ENCODE results near the gene LSM4.

LSM4 gene

GRCh38 chr19:18295034-18295451 is 27.8 kb downstream of the LSM4 start:
- Histone ChIP-seq H3K36me3 (ENCODE audit: low read length) (no peaks in the 10 kb centered on the region), H3F3A (ENCODE audit: insufficient read depth) (no peaks in the 10 kb centered on the region), H3K4me2 (ENCODE audit: low read depth, low read length, poor library complexity, severe bottlenecking) (no peak overlapping the region), H3K9ac (ENCODE audit: low read length) (no peak overlapping the region), H3K9me3 (ENCODE audit: insufficient read depth, low read length) (no peaks in the 10 kb centered on the region), H3K27ac (ENCODE audit: low read depth, low read length) (no peak overlapping the region), H2AFZ (ENCODE audit: low read depth, low read length, severe bottlenecking) (no peak overlapping the region), H3K4me3 (ENCODE audit: insufficient read depth, low read length, poor library complexity, severe bottlenecking) (no peak overlapping the region), H3K27me3 (ENCODE audit: low read length) (no peaks in the 10 kb centered on the region), H3K9me2 (replicated peaks; ENCODE audit: insufficient read depth, low read length) (no peaks in the 10 kb centered on the region), H4K20me1 (ENCODE audit: low read depth, low read length) (no peaks in the 10 kb centered on the region), H3K79me2 (ENCODE audit: insufficient read depth, low read length) (no peaks in the 10 kb centered on the region)
- TF ChIP-seq EZH2phosphoT487 (conservative IDR thresholded peaks at IDR 0.05; ENCODE audit: low read length): no peak
- TF ChIP-seq, protein P1, sequence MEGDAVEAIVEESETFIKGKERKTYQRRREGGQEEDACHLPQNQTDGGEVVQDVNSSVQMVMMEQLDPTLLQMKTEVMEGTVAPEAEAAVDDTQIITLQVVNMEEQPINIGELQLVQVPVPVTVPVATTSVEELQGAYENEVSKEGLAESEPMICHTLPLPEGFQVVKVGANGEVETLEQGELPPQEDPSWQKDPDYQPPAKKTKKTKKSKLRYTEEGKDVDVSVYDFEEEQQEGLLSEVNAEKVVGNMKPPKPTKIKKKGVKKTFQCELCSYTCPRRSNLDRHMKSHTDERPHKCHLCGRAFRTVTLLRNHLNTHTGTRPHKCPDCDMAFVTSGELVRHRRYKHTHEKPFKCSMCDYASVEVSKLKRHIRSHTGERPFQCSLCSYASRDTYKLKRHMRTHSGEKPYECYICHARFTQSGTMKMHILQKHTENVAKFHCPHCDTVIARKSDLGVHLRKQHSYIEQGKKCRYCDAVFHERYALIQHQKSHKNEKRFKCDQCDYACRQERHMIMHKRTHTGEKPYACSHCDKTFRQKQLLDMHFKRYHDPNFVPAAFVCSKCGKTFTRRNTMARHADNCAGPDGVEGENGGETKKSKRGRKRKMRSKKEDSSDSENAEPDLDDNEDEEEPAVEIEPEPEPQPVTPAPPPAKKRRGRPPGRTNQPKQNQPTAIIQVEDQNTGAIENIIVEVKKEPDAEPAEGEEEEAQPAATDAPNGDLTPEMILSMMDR (IDR thresholded peaks at IDR 0.05; ENCODE audit: insufficient read depth, low read length, poor library complexity, severe bottlenecking): no peak

GRCh38 chr19:18294467-18294864 is 28.4 kb downstream of the LSM4 start:
- Histone ChIP-seq H4K20me1 (ENCODE audit: low read depth, low read length) (no peaks in the 10 kb centered on the region), H3K4me3 (ENCODE audit: insufficient read depth, low read length, poor library complexity, severe bottlenecking) (no peak overlapping the region), H3K27me3 (ENCODE audit: low read length) (no peaks in the 10 kb centered on the region), H3F3A (ENCODE audit: insufficient read depth) (peaks cover 4% of the 10 kb centered on the region; the same call in 1 of the 2 replicates), H3K9me3 (ENCODE audit: insufficient read depth, low read length) (no peaks in the 10 kb centered on the region), H3K27ac (ENCODE audit: low read depth, low read length) (no peak overlapping the region), H2AFZ (ENCODE audit: low read depth, low read length, severe bottlenecking) (no peak overlapping the region), H3K79me2 (ENCODE audit: insufficient read depth, low read length) (no peaks in the 10 kb centered on the region), H3K9me2 (replicated peaks; ENCODE audit: insufficient read depth, low read length) (no peaks in the 10 kb centered on the region), H3K4me2 (ENCODE audit: low read depth, low read length, poor library complexity, severe bottlenecking) (no peak overlapping the region), H3K36me3 (ENCODE audit: low read length) (no peaks in the 10 kb centered on the region), H3K9ac (ENCODE audit: low read length) (no peak overlapping the region)
- TF ChIP-seq, protein P1 (IDR thresholded peaks at IDR 0.05; ENCODE audit: insufficient read depth, low read length, poor library complexity, severe bottlenecking): no peak
- TF ChIP-seq EZH2phosphoT487 (conservative IDR thresholded peaks at IDR 0.05; ENCODE audit: low read length): no peak

DNA sequence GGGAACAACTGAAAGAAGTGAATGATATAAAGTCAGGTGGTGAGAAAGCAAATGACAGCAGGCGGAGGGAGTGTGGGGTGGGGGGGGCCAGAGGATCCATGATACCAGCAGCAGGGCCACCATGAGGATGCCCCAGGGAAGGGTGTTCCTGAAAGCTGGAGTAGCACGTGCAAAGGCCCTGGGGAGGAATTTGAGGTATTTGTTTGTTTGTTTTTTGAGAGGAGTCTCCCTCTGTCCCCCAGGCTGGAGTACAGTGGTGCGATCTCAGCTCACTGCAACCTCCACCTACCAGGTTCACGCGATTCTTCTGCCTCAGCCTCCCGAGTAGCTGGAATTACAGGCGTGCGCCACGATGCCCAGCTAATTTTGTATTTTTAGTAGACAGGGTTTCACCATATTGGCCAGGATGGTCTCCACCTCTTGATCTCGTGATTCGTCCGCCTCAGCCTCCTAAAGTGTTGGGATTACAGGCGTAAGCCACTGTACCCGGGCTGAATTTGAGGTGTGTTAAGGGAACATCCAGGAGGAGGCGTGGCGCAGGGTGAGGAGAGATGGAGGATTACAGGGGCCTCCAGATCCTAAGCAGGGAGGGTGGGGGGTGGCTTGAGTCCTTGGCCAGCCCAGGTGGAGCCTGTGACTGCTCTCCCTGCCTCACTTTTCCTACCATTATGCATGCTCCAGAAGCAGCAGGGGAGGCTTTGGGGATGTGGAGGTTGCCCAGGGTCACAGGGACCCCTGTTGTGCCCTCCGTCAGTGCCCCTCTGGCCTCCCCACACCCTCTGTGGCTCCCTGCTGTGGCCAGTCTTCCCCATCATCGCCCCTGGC is 29.0 kb downstream of the LSM4 start:
- H3K27ac ChIP-seq (ENCODE audit: low read depth, low read length): no peak overlapping the region
- H2AFZ ChIP-seq (ENCODE audit: low read depth, low read length, severe bottlenecking): no peak overlapping the region

More for the DNA sequence above, 29.0 kb downstream of the LSM4 start:
- Histone ChIP-seq H3K9ac (ENCODE audit: low read length) (no peak overlapping the region), H3K27me3 (ENCODE audit: low read length) (no peaks in the 10 kb centered on the region), H3K79me2 (ENCODE audit: insufficient read depth, low read length) (no peaks in the 10 kb centered on the region), H3K9me2 (replicated peaks; ENCODE audit: insufficient read depth, low read length) (no peaks in the 10 kb centered on the region), H3F3A (ENCODE audit: insufficient read depth) (peaks cover 4% of the 10 kb centered on the region; the same call in 1 of the 2 replicates), H3K9me3 (ENCODE audit: insufficient read depth, low read length) (no peaks in the 10 kb centered on the region), H3K4me3 (ENCODE audit: insufficient read depth, low read length, poor library complexity, severe bottlenecking) (no peak overlapping the region), H3K4me2 (ENCODE audit: low read depth, low read length, poor library complexity, severe bottlenecking) (no peak overlapping the region), H4K20me1 (ENCODE audit: low read depth, low read length) (no peaks in the 10 kb centered on the region), H3K36me3 (ENCODE audit: low read length) (no peaks in the 10 kb centered on the region)
- TF ChIP-seq, protein P1 (IDR thresholded peaks at IDR 0.05; ENCODE audit: insufficient read depth, low read length, poor library complexity, severe bottlenecking): no peak
- TF ChIP-seq EZH2phosphoT487 (conservative IDR thresholded peaks at IDR 0.05; ENCODE audit: low read length): no peak
